ENCODE measurements around the gene PLA2G4D.

The PLA2G4D gene

DNA sequence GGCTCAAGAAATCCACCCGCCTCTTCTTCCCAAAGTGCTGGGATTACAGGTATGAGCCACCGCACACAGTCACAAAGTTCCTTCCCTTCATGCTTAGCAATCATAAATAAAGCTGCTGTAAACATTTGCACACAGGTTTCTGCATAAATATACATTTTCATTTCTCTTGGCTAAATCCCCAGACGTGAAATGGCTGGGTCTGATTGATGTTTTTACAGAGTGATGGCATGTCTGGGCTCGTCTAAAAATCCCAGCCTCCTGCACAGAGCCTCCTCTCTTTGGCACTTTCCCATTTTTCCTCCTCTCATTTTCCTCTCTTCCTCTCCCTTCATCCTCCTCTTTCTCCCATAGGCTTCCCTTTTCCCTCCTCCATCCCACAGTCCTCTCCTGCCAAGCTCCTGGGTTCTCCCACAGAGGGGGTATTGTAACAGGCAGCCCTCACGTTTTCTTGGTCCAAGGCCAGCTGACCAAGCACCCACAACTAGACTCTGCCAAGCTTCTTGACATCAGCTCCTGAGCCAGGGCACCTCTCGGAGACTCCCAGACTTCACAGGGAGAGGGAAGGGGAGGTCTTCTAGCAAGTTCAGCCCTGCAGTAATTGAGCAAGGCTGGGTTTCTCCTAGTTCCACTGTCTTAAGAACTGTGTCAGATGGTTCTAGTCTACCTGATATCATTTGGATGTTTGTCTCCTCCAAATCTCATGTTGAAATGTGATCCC lies 63.0 kb downstream of the PLA2G4D start:
- TF ChIP-seq, protein P1, sequence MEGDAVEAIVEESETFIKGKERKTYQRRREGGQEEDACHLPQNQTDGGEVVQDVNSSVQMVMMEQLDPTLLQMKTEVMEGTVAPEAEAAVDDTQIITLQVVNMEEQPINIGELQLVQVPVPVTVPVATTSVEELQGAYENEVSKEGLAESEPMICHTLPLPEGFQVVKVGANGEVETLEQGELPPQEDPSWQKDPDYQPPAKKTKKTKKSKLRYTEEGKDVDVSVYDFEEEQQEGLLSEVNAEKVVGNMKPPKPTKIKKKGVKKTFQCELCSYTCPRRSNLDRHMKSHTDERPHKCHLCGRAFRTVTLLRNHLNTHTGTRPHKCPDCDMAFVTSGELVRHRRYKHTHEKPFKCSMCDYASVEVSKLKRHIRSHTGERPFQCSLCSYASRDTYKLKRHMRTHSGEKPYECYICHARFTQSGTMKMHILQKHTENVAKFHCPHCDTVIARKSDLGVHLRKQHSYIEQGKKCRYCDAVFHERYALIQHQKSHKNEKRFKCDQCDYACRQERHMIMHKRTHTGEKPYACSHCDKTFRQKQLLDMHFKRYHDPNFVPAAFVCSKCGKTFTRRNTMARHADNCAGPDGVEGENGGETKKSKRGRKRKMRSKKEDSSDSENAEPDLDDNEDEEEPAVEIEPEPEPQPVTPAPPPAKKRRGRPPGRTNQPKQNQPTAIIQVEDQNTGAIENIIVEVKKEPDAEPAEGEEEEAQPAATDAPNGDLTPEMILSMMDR (conservative IDR thresholded peaks at IDR 0.05; ENCODE audit: low read depth, low read length), result no peak
- no peak for DNase-seq (ENCODE audit: low read depth)
- H3K4me3 ChIP-seq (ENCODE audit: low read depth, low read length), result no peak overlapping the region

DNA sequence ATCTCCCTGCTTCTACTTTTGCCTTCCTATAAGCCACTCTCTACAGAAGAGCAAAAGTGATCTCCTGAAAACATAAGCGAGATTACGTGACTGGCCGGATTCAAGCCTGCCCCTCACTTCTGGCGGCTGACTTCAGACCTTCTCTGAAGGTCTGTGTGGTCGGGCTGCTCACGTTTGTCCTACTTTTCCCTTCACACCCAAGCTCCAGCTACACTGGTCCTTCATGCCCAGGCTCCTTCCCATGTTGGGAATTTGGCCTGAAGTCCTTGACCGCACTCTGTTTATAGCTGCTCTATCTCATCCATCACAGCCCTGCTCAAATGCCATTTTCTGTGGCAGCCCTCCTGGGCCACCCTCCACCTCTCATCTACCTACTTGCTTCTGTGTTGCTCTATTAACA lies 66.8 kb downstream of the PLA2G4D start:
- H3K4me3 ChIP-seq (ENCODE audit: low read depth, low read length), result no peak overlapping the region
- TF ChIP-seq, protein P1 (conservative IDR thresholded peaks at IDR 0.05; ENCODE audit: low read depth, low read length), result no peak
- no peak for DNase-seq (ENCODE audit: low read depth)

DNA sequence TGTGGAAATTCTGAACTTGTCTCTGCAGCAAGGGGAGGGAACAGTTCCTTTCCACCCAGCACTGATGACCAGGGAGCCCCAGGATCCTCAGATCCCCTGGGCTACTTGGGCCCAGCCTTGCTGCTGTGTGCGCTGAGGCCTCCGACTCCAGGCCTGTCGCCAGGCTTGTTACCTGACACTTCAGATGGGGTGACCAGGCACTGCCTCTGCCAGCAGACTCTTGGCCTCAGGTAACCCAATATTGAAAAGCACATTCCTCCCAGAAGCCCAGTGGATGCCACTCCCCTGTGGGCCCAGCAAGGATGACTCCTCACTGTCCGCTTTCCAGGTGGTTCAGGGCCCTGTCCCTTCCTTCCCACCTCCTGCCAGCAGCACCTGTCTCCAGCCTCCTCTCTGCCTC lies 70.1 kb downstream of the PLA2G4D start:
- no peak for DNase-seq (ENCODE audit: low read depth)
- TF ChIP-seq, protein P1 (conservative IDR thresholded peaks at IDR 0.05; ENCODE audit: low read depth, low read length), result no peak
- H3K4me3 ChIP-seq (ENCODE audit: low read depth, low read length), result no peak overlapping the region

DNA sequence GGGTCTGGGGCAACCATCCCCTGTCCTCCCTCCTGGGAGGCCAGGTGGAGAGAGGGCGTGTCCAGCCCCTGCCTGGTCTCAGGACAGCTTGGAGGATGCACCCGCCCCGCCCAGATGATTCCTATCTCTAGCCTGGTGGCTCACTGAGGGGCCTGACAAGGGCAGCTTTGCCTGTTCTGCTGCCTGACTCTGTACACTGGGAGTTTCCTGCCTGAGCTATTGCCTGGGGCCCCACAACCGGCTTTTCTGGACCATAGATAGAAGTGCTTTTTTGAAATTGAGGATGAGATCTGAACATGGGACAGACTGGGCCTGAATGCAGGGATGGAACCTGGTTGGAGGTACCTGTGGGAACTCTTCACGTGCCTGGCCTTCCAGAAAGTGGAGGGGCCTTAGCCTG lies 72.8 kb downstream of the PLA2G4D start:
- no peak overlapping the region for H3K4me3 ChIP-seq (ENCODE audit: low read depth, low read length)
- TF ChIP-seq, protein P1 (conservative IDR thresholded peaks at IDR 0.05; ENCODE audit: low read depth, low read length), result no peak
- no peak for DNase-seq (ENCODE audit: low read depth)

DNA sequence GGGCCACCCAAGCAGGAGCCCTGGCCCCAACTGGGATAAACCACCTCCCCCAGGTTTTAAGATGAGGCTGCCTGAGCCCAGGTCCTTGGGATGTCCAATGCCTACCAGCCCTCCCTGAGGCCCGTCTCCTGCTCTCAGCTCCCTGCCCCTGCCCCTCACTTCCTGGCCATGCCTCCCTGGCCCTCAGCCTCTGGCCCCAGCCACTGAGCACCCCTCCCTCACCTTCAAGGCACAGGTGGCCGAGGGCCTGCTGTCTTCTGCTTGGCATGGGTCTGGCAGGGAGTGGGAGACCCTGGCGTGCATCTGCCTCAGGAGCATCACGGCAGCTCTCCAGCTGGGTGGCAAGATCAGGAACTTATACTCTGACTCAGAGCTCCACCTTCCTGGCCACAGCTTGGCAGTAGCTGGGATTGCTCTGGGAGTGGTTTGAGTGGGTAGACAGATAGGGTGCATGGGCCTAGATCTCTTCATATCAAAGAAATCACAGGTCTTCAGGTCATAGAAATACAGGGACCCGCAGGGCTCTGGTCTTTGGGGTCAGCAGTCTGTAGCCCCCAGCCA lies 73.6 kb downstream of the PLA2G4D start, which contains the start of gene PLA2G4E:
TSS of gene PLA2G4E (minus strand) at position 330 of the 561 bp plus-strand sequence. CDS start at position 318, 12 bp downstream.
- no peak for DNase-seq (ENCODE audit: low read depth)
- H3K4me3 ChIP-seq (ENCODE audit: low read depth, low read length), result no peak within 1 kb of the TSS
- TF ChIP-seq, protein P1 (conservative IDR thresholded peaks at IDR 0.05; ENCODE audit: low read depth, low read length), result no peak

DNA sequence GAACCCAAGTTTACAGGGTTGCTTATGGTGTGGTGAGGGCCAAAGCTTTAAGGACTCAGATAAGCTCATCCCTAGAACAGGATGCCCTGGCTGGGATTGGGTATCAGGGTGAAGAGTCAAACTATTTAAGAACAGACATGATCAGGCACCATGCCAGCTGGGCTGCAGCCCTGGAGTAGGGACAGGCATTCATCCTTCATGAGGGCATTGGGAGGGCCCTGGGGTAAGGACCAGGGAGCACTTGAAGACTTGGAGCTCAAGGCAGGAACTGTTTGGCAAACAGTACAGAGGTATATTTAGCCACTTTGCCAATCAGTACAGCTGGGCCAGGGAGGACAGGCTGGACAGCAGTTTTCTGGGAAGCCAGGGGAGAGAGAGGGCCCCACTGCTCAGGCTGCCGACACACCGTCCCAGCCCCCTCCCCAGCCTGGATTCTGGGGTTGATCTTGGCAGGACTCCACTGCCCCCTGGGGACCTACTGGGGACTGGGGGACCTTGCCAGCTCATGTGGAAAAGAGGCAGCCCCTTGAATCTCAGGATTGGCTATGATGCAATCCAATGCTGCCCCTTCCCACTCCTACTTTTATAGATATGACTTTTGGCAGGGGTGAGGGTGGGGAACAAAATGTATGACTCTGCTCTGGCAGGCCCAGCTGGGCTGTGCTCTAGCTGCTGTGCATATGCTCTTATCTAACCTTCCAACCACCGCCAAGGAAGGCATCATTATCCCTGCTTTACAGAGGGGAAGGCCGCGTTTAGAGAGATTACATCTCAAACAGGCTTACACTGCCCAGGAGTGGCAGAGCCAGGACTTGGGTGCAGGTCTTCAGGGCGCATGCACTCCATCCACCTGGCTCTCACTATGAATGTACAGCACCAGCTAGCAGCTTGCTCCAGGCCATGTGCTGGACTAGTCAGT lies 75.8 kb downstream of the PLA2G4D start:
- no peak for DNase-seq (ENCODE audit: low read depth)
- TF ChIP-seq, protein P1 (conservative IDR thresholded peaks at IDR 0.05; ENCODE audit: low read depth, low read length), result no peak
- H3K4me3 ChIP-seq (ENCODE audit: low read depth, low read length), result no peak overlapping the region
